HepG2 (cell line): Measurements from ENCODE around the gene IRAK4. TPM values are rescaled to one million over a fixed set of nuclear protein-coding genes. Genes with fewer than 3 reads are reported as not detected.

Experiments
- AHR ChIP-seq: IDR thresholded peaks from 2 replicates; pipeline ENCODE4 v1.6.1; 2018; ENCODE audit warnings: missing genetic modification reagents, missing compliant biosample characterization
- CHCHD3 ChIP-seq: sonication (generic); formaldehyde crosslinking; IDR thresholded peaks from 2 replicates; pipeline ENCODE4 v1.8.0; 2022; ENCODE audit warnings: mild to moderate bottlenecking, missing genetic modification reagents, moderate library complexity
- MBNL3 ChIP-seq: fragments of 250-450 bp; sonication (Bioruptor Pico); conservative IDR thresholded peaks from 2 replicates; pipeline ENCODE4 v1.8.0; 2022; ENCODE audit warnings: mild to moderate bottlenecking, inconsistent platforms
- NFKBIZ ChIP-seq: IDR thresholded peaks from 2 replicates; pipeline ENCODE4 v1.6.1; 2018; ENCODE audit warnings: missing genetic modification reagents, missing compliant biosample characterization
- PHF5A ChIP-seq: IDR thresholded peaks from one replicate; pipeline ENCODE4 v1.6.1; 2018; ENCODE audit warnings: low read depth, missing genetic modification reagents; ENCODE audit not compliant: unreplicated experiment
- RFX5 ChIP-seq: IDR thresholded peaks from 2 replicates; pipeline ENCODE4 v1.6.1; 2011; ENCODE audit warnings: low read depth, low read length, improper control_type of control experiment
- ZNF652 ChIP-seq: IDR thresholded peaks from 2 replicates; pipeline ENCODE4 v1.6.1; 2016; ENCODE audit warnings: low read depth, borderline replicate concordance
- polyA plus RNA-seq, 8 experiments: library from polyadenylated mRNA; depleted of rRNA in 3 of 8; stranded (reverse) in 7 of 8; unstranded in 1 of 8; fragments of >200 nt; fragmentation: Illumina TruSeq in 4 of 8; extraction: Trizol in 4 of 8; gene quantifications; 2 replicates each; pipeline versions ENCODE4 v1.2.1 to v1.2.3, GENCODE V29; 2011 to 2016; ENCODE audit warnings: low read depth in 4 of 8, missing spikeins in 1 of 8, mixed read lengths in 1 of 8; ENCODE audit not compliant: insufficient read depth in 1 of 8
- total RNA-seq, 5 experiments: library from RNA; depleted of rRNA; stranded (reverse); fragments of >200 nt; fragmentation: Illumina TruSeq; extraction: Trizol; gene quantifications; 2 replicates each; pipeline ENCODE4 v1.2.3, GENCODE V29; 2016; ENCODE audit warnings: low read depth in 1 of 5
- TF ChIP-seq, protein P1 (sequence below): sonication (generic); formaldehyde crosslinking; IDR thresholded peaks from 2 replicates; pipeline ENCODE4 v1.4.0; 2020; ENCODE audit warnings: missing genetic modification reagents, borderline replicate concordance
- TF ChIP-seq, protein P2 (sequence below): sonication (generic); formaldehyde crosslinking; IDR thresholded peaks from 2 replicates; pipeline ENCODE4 v1.5.1; 2020; ENCODE audit warnings: missing genetic modification reagents, mild to moderate bottlenecking, borderline replicate concordance
- TF ChIP-seq, protein P3 (sequence below): sonication (generic); formaldehyde crosslinking; IDR thresholded peaks from 2 replicates; pipeline ENCODE4 v1.5.0; 2020; ENCODE audit warnings: mild to moderate bottlenecking, low read depth, missing genetic modification reagents, borderline replicate concordance

Gene IRAK4
- total and polyA plus RNA-seq, 2 of the 13 experiments (the other 11 are each of a cell fraction or from before 2014, with no cell fraction given), result 6.6 to 7.1 TPM

DNA sequence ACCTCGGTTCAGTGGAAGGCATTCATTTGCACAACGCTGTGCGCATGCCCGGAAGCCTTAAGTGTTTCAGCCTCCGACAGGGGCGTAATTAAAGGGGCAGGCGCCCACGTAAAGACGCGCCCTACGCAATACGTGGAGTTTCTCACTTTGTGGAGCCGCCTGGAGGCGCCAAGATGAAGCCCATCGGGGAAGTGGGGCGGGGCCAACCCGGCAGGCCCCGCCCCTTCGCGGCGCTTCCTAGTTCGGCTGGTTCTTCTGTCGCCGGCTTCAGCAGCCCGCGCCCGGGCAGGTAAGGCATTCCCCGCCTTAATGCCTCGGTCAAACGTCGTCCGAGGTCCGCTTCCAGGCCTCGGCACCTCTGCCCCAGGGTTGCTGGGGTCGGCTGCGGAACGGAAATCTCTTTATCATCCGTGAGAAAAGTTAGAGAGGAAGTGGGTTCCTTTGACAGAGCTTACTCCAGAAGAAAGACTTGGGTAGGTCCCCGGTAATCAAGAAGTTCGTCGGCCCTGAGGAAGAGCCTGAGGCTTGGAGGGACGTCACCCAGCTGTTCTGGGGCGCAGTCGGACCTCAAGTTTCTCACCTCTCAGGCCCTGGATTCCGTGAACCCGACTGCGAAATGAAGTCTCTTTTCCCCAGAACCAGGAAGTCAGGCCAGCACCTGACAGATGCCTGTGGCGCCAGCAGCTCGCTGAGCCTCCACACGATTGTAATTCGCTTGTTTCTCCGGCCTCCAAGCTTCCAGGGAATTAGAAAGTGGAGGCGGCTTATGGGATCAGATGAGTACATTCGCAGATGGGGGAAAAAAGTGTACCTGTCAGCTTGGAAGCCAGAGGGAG is at the start of gene IRAK4, which contains the start of gene PUS7L (continued):
- TF ChIP-seq, protein P1, sequence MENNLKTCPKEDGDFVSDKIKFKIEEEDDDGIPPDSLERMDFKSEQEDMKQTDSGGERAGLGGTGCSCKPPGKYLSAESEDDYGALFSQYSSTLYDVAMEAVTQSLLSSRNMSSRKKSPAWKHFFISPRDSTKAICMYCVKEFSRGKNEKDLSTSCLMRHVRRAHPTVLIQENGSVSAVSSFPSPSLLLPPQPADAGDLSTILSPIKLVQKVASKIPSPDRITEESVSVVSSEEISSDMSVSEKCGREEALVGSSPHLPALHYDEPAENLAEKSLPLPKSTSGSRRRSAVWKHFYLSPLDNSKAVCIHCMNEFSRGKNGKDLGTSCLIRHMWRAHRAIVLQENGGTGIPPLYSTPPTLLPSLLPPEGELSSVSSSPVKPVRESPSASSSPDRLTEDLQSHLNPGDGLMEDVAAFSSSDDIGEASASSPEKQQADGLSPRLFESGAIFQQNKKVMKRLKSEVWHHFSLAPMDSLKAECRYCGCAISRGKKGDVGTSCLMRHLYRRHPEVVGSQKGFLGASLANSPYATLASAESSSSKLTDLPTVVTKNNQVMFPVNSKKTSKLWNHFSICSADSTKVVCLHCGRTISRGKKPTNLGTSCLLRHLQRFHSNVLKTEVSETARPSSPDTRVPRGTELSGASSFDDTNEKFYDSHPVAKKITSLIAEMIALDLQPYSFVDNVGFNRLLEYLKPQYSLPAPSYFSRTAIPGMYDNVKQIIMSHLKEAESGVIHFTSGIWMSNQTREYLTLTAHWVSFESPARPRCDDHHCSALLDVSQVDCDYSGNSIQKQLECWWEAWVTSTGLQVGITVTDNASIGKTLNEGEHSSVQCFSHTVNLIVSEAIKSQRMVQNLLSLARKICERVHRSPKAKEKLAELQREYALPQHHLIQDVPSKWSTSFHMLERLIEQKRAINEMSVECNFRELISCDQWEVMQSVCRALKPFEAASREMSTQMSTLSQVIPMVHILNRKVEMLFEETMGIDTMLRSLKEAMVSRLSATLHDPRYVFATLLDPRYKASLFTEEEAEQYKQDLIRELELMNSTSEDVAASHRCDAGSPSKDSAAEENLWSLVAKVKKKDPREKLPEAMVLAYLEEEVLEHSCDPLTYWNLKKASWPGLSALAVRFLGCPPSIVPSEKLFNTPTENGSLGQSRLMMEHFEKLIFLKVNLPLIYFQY, result no peak
- TF ChIP-seq RFX5 (no peak), ZNF652 (CRISPR knock-in tag) (no peak), AHR (CRISPR knock-in tag) (no peak; the same call in 1 of the 2 replicates), PHF5A (no peak), MBNL3 (no peak), CHCHD3 (CRISPR knock-in tag) (no peak), NFKBIZ (CRISPR knock-in tag) (no peak)
- TF ChIP-seq, protein P2, sequence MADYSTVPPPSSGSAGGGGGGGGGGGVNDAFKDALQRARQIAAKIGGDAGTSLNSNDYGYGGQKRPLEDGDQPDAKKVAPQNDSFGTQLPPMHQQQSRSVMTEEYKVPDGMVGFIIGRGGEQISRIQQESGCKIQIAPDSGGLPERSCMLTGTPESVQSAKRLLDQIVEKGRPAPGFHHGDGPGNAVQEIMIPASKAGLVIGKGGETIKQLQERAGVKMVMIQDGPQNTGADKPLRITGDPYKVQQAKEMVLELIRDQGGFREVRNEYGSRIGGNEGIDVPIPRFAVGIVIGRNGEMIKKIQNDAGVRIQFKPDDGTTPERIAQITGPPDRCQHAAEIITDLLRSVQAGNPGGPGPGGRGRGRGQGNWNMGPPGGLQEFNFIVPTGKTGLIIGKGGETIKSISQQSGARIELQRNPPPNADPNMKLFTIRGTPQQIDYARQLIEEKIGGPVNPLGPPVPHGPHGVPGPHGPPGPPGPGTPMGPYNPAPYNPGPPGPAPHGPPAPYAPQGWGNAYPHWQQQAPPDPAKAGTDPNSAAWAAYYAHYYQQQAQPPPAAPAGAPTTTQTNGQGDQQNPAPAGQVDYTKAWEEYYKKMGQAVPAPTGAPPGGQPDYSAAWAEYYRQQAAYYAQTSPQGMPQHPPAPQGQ (CRISPR knock-in tag), result no peak
- TF ChIP-seq, protein P3, sequence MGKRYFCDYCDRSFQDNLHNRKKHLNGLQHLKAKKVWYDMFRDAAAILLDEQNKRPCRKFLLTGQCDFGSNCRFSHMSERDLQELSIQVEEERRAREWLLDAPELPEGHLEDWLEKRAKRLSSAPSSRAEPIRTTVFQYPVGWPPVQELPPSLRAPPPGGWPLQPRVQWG (CRISPR knock-in tag), result no peak
